Measurements from ENCODE around the gene GNLY. TPM values are rescaled to one million over a fixed set of nuclear protein-coding genes. Genes with fewer than 3 reads are reported as not detected.

GNLY gene
- total and polyA plus RNA-seq, 2 of the 4 experiments (the other 2 are of a cell fraction), result not detected

GRCh38 chr2:85682378-85682777 lies 11.8 kb upstream of the GNLY start:
- TF ChIP-seq POLR2A (IDR thresholded peaks at IDR 0.05; ENCODE audit: low read depth, low read length), result no peak
- no peak for TF ChIP-seq SMC3 (IDR thresholded peaks at IDR 0.05; ENCODE audit: low read depth, low read length)
- peak; percentile 42; the same call in 1 of the 2 replicates for TF ChIP-seq USF2 (IDR thresholded peaks at IDR 0.05; ENCODE audit: low read depth, low read length)
- no peak for TF ChIP-seq ELK1 (IDR thresholded peaks at IDR 0.05; ENCODE audit: borderline replicate concordance, low read depth, low read length)
- no peak for TF ChIP-seq RCOR1 (IDR thresholded peaks at IDR 0.05; ENCODE audit: insufficient replicate concordance, low read length)
- no peak for TF ChIP-seq NFE2L2 (IDR thresholded peaks at IDR 0.05; ENCODE audit: low read depth, low read length)
- TF ChIP-seq CHD1 (IDR thresholded peaks at IDR 0.05; ENCODE audit: low read depth, low read length), result no peak
- TF ChIP-seq RFX5 (IDR thresholded peaks at IDR 0.05; ENCODE audit: low read depth, low read length), result no peak
- Histone ChIP-seq H3K36me3 (ENCODE audit: control insufficient read depth, insufficient read depth, low read length) (no peaks in the 10 kb centered on the region), H2BK20ac (ENCODE audit: low read depth, low read length) (no peak overlapping the region), H3K27ac (ENCODE audit: insufficient read depth, low read length) (no peak overlapping the region), H2AFZ (replicated peaks; ENCODE audit: low read length, poor library complexity) (no peak overlapping the region), H4K5ac (ENCODE audit: low read depth, low read length) (no peak overlapping the region), H2AK5ac (ENCODE audit: low read depth, low read length) (no peak overlapping the region), H3K4me3 (ENCODE audit: insufficient read depth, low read depth, low read length) (no peak overlapping the region), H3K27me3 (ENCODE audit: control insufficient read depth, insufficient read depth, low read length) (no peaks in the 10 kb centered on the region), H3K4me1 (ENCODE audit: control insufficient read depth, insufficient read depth, low read length) (0 out of 2 replicates have a peak, but pooled peaks cover 1% of the 10 kb centered on the region), H4K20me1 (ENCODE audit: insufficient read depth, low read length) (no peaks in the 10 kb centered on the region), H2BK15ac (ENCODE audit: low read depth, low read length) (no peak overlapping the region), H3K4me2 (ENCODE audit: low read depth, low read length) (no peak overlapping the region), H2BK5ac (ENCODE audit: low read depth, low read length, poor library complexity, severe bottlenecking) (no peak overlapping the region), H3K14ac (replicated peaks; ENCODE audit: low read depth, low read length) (no peak overlapping the region), H3K4ac (ENCODE audit: low read depth, low read length) (no peak overlapping the region), H2BK120ac (ENCODE audit: low read depth, low read length) (no peak overlapping the region), H4K8ac (ENCODE audit: low read depth in 2 of 2, low read length in 2 of 2) (no peak overlapping the region), H2AK9ac (replicated peaks; ENCODE audit: low read depth, low read length, poor library complexity) (no peak overlapping the region), H3K9ac (ENCODE audit: low read depth, low read length) (no peak overlapping the region), H3K9me3 (ENCODE audit: control insufficient read depth, insufficient read depth, low read length) (no peaks in the 10 kb centered on the region), H3K79me1 (ENCODE audit: low read depth in 1 of 2, low read length in 2 of 2) (no peaks in the 10 kb centered on the region), H3K56ac (ENCODE audit: extremely low read depth, insufficient read depth, low read length) (no peak overlapping the region), H3K23ac (ENCODE audit: low read depth, low read length) (no peak overlapping the region), H3K9me1 (ENCODE audit: insufficient read depth, low read length) (peaks cover 7% of the 10 kb centered on the region), H4K91ac (ENCODE audit: insufficient read depth, low read depth, low read length) (no peak overlapping the region), H3K18ac (ENCODE audit: low read depth, low read length) (no peak overlapping the region)
- ChIA-PET CTCF (no interaction called here), POLR2A (ENCODE audit: unreplicated experiment) (no interaction called here)
- in situ Hi-C loops (cut with MboI; ENCODE audit: low sequenced_read_pairs), result no loop called here
- WGBS, 2 experiments (ENCODE audit: extremely low coverage in 2 of 2, insufficient read length in 1 of 2), result 94% methylated on average over 3 of the region's 5 CpGs; no CpG with 5 or more reads in 1 of the 2 experiments
- intact Hi-C loops (cut with micrococcal nuclease), result no loop called here
- BruUV-seq (replicated peaks), result no TSS peak
- dilution Hi-C loops (cut with HindIII; ENCODE audit: low sequenced_read_pairs, unreplicated experiment), result no loop called here
- ATAC-seq (ENCODE audit: low read depth) (no peak), DNase-seq (peak; percentile 27)

Measured in IMR-90 (cell line).